Head of caudate nucleus (tissue), 42 donors: Measurements from ENCODE around the gene PRELID1.
"Not testable (repeated sequence)": the region's sequence is repeated elsewhere in the genome, so short reads cannot be mapped to it uniquely, and the experiment has no call there.

Experiments used
- DNase-seq, 42 donors: peaks; one replicate each; pipeline versions ENCODE4 v3.0.0 to v3.0.0-alpha.2; 2020 to 2021; ENCODE audit warnings: mixed read lengths in 7 of 42
- intact Hi-C: fragments of 100-400 bp; cut with DNase I; formaldehyde crosslinking; loops from one replicate; pipeline ENCODE4 v1.15.0; 2022

The PRELID1 gene, protein sequence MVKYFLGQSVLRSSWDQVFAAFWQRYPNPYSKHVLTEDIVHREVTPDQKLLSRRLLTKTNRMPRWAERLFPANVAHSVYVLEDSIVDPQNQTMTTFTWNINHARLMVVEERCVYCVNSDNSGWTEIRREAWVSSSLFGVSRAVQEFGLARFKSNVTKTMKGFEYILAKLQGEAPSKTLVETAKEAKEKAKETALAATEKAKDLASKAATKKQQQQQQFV

DNA sequence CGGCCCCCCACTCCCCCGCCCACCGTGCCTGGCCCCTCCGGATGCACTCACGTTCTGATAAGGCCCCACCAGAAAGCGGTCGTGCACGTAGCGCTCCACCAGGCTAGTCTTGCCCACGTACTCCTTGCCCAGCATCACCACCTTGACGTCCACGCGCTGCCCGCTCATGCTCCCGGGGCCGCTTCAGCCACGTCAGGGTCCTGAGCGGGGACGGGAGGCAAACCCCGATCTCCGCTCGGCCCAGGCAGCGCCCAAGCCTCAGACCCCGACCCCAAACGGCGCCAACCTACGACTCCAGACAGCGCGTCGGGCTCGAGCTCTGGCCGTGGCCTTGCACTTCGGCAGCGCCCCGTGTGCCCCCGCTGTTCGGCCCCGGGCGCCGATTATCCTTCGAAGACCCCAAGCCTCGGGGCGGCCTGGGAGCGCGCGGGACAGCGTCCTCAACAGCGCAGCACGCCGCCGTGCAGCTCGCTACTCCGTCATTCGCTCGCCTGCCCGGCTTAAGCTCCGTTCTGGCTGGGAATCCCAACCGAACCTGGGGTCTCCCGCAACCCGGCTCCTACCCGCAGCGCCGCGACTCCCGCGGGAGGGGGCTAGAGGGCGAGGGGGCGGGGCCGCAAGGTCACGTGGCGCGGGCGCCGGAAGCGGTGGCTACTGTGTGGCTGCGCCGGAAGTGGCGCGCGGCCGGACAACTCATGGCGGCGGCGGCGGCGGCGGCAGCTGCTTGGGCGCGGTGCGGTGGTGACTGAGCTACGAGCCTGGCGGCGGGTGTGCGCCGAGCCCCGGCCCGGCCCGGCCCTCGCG lies at the start of gene PRELID1, which contains the start of gene RAB24:
Gene PRELID1 (plus strand): TSS at position 679 of the 804 bp plus-strand sequence. CDS start 187 bp downstream, outside the sequence.
Gene RAB24 (minus strand): TSS at position 599 of the 804 bp plus-strand sequence. CDS start 431 bp downstream, at position 168.
- peak; percentile 76 to 97 (median 92) for DNase-seq
- intact Hi-C loops: loop anchor here (5.0 kb wide), 1 partner anchor 191 kb away; no protein-coding TSS in a partner anchor

DNA sequence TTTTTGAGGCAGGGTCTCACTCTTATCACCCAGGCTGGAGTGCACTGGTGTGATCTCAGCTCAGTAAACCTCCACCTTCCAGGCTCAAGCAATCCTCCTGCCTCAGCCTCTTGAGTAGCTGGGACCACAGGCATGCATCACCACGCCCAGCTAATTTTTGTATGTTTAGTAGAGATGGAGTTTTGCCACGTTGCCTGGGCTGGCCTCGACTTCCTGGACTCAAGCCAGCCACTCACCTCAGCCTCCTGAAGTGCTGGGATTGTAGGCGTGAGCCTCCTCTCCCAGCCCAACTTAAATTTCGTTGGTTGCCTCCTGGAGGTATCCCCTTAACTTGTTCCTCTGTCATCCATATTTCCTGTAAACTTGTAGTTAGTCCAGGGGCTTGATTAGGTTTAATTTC lies 47.3 kb upstream of the PRELID1 start:
- intact Hi-C loops: no loop called here
- DNase-seq: no peak

DNA sequence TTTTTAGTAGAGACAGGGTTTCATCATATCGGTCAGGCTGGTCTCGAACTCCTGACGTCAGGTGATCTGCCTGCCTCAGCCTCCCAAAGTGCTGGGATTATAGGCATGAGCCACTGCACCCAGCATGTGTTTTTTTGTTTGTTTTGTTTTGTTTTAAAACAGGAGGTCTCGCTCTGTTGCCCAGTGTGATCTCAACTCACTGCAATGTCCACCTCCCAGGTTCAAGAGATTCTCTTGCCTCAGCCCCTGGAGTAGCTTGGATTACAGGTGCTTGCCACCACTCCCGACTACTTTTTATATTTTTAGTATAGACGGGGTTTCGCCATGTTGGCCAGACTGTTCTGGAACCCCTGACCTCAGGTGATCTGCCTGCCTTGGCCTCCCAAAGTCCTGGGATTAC lies 44.9 kb upstream of the PRELID1 start:
- intact Hi-C loops, DNase-seq: not testable (repeated sequence)

DNA sequence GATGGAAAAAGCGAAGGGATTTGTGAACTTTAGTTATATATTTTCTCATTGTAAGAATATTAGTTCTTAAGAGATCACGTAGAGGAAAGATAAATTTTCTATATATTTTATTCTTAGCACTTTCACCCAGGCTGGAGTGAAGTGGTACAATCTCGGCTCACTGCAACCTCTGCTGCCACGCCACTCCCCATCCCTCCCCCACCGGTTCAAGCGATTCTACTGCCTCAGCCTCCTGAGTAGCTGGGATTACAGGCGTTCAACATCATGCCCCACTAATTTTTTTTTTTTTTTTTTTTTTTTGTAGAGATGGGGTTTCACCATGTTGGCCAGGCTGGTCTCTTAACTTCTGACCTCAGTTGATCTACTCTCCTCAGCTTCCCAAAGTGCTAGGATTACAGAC lies 42.6 kb upstream of the PRELID1 start:
- intact Hi-C loops: no loop called here
- DNase-seq: no peak

DNA sequence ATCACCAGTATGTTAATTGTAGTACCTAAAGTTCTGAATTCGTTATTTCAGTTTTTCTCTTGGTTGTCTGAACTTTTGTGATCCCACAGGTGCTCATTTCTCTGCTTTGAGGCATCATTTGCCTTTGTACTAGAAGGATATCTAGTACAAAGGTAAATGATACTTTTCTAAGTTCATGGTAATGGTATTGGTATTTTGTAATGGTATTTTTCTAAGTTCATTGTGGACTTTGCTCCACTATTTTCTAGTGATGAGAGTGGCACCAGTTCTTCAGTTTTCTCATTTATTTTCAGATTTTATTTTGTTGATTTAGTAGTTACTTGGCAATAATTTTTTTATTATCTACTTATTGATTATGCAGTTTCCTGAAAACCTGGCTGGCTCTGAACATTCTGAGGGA lies 42.1 kb upstream of the PRELID1 start:
- DNase-seq: no peak
- intact Hi-C loops: no loop called here

DNA sequence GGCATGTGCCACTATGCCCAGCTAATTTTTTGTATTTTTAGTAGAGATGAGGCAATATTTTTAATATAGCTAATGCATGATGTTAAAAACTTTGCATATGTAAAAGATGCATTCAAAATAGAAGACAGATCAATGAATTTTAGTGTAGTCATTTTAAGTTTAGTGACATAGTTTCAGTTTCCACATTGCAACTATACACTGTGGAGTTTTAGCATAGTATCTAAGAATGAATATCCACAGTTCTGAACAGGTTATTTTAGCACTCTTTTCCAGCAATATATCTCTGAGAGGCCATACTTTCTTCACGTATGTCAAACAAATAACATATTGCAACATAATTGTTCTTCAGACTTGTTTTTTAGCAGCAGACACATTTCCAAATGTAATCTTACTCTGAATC lies 39.4 kb upstream of the PRELID1 start:
- no peak for DNase-seq
- intact Hi-C loops: no loop called here

DNA sequence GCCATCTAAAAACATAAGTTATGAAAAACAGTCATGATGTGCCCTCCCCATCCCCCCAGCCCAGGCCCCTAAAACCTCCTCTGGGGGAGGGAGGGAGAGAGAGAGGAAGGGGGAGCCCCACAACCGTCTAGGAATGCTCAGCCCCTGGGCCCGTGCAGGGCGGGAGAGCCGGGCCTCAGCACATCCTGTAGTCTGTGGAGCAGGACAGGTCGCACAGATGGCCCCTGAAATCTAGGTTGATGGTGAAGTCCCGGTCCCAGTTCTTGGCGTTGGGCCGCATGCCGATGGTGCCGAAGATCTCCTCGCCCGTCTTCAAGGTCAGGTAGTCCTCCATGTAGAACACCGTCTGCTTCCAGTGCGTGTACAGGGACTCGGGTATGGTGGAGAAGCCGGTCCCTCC lies 38.2 kb upstream of the PRELID1 start:
- intact Hi-C loops: no loop called here
- no peak for DNase-seq

DNA sequence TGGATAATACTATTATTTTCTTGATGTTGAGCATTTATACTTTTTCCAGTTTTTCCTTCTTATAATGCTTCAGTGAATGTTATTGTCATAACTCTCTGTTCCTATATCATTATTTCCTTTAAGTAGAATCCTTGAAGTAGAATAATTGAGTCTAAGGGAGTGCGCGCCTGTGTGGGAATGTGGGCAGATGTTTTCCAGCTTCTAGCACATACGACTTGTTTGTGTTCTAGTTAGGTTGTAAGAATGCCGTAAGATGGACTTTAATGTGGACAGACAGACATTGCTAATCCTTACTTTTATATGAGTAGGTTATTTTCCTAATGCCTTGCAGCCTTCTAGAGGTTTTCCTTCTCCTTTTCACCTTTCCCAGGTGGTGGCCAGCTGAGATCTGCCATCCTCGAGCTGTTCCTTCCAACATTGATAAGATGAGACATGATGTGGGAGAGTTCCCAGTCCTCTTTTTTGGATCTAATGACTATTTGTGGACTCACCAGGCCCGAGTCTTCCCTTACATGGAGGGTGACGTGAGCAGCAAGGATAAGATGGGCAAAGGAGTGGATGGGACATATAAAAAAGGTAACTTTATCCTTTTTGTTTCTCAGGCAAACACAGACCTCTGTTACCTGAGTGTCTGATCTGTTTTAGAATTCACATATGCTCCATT lies 34.2 kb upstream of the PRELID1 start:
- DNase-seq: no peak
- intact Hi-C loops: no loop called here

DNA sequence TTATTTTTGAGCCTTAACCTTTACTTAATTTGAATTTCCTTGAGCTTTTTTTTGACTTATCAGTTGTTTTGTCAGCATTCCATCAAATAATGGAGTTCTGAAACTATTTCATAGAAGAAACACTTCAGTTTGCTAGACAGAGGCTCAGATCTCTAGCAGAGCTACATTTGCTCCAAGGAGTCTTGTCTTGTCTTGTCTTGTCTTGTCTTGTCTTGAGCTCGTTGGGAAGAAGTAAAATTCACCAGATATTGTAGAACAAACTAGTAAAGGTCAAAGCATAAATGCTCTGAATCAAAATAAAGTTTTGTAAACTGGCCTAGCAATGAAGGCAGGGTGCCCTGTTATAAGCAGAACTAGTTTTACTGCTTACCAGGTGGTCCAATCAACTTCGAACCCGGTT lies 33.6 kb upstream of the PRELID1 start:
- DNase-seq: no peak
- intact Hi-C loops: no loop called here

DNA sequence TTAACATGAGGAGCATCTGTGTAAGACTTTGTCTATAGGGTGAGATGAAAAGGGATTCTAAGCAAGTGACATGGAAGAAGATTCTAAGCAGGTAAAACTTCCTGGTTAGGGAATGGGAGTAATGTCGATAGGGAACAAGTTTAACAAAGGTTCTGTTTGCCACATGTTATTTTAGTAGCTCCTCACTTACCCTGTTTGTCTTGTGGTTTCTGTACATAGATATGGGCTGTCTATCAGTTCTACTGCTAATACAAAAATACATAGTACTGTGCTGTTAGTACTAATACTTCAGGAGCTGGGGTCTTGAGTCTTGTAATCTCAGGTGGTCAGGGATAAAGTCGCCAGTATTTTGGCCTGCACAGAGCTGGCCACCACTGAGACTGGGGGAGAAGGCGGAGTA lies 32.9 kb upstream of the PRELID1 start:
- intact Hi-C loops: no loop called here
- DNase-seq: no peak

DNA sequence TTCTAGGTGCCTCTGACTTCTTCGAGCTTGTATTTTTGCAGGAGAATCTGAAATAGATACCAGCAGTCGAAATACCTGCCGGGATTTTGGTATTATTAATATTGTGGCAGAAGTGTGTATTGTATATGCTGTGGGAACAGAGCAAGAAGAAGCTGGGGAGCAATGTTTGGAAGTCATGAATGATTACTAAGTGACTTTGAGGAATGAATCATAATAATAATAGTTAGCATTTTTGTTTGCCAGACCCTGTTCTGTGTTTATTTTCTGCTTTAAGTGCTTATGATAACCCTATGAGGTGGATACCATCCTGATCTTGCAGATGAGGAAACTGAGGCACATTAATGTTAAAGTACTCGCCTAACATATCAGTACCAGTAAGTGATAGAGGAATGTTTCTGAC lies 32.5 kb upstream of the PRELID1 start:
- DNase-seq: no peak
- intact Hi-C loops: no loop called here

DNA sequence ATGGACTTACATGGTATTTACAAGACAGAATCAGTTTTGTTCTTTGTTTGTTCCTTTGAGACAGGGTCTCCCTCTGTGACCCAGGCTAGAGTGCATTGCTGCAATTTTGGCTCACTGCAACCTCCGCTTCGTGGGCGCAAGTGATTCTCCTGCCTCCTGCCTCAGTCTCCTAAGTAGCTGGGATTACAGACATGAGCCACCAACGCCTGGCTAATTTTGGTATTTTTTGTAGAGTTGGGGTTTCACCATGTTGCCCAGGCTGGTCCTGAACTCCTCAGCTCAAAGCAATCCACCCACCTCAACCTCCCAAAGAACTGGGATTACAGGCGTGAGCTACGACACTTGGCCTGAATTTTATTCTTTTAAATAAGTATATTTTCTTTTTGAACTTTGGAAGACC lies 27.7 kb upstream of the PRELID1 start:
- intact Hi-C loops: no loop called here
- DNase-seq: peak in 25 of 42 donors; percentile 12 to 77 (median 41)

DNA sequence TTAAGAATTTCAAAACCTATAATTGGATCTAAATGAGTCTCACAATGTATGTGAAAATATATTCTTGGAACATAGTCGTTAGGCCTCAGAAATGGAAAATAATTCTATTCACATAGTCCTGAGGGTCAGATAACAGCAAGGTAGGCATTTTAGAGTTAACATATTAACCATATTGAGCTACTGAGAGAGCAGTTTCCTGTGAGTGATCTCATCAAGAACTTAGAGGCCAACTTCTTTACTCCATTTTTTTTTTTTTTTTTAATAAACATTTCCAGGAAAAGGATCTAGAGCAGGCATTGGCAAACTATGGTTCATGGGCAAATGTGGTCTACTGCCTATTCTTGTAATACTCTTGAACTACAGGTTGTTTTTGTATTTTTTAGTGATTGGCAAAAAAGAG lies 26.7 kb upstream of the PRELID1 start:
- no peak for DNase-seq
- intact Hi-C loops: no loop called here

DNA sequence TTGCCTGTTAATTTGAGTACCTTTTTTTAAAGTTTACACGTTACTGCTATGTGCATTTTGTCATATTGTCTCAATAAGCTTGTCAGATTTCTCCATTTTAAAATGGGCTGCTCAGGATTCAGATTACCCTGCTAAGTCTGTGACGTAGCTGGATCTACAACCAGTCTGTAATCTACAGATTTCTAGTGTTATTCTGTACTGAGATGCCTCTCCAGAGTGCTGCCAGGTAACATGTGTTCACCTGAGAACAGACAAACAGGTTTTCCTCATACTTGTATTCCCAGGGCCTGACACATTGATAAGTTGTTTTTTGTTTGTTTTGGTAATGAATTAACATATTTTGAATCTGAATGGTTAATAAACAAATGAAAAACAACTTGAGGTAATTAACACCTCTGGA lies 15.4 kb upstream of the PRELID1 start:
- intact Hi-C loops: no loop called here
- no peak for DNase-seq

DNA sequence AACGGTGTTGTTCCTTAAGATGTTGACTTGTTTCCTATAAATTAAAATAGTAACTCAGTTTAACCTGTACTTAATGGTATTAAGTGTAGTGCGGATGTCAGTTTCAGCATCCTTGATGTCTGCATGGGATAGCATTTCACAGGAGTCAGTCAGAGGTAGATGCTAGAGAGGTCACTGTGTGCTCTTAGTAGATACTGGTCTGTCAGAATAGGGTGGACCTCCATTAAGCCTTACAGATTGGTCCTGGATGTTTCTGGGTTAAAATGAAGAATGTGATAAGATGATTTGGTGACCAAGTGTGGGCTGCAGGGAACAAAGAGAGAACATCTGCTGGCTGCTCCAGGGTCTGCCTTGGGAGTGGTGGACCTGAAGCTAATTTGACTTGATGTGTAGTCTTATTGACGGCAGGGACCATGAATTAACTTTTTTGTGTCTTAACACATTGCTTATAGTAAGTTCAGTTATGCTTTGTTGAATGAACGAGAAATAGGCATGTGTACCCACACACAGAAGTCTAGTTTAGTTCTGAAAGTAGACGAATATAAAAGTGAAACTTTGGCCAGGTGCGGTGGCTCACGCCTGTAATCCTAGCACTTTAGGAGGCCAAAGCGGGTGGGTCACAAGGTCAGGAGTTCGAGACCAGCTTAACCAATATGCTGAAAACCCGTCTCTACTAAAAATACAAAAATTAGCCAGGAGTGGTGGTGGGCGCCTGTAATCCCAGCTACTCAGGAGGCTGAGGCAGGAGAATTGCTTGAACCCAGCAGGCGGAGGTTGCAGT lies 12.6 kb upstream of the PRELID1 start:
- intact Hi-C loops: no loop called here
- DNase-seq: peak in 1 of 42 donors; percentile 21

DNA sequence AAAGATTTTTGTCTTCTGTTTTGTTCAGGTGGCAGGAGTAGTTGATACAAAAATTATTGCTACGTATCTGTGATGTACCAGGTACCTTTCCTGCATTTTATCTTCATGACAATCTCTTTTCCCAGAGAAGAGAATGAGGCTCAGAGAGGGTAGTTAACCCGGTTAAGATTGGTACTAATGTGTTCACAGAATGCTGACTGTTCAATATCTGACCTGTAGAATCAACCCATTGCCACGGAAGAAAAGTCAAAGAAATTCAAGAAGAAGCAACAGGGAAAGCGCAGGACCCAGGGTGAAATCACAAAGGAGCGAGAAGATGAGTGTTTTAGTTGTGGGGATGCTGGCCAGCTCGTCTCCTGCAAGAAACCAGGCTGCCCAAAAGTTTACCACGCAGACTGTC lies 11.9 kb upstream of the PRELID1 start:
- DNase-seq: peak in 1 of 42 donors; percentile 18
- intact Hi-C loops: no loop called here

DNA sequence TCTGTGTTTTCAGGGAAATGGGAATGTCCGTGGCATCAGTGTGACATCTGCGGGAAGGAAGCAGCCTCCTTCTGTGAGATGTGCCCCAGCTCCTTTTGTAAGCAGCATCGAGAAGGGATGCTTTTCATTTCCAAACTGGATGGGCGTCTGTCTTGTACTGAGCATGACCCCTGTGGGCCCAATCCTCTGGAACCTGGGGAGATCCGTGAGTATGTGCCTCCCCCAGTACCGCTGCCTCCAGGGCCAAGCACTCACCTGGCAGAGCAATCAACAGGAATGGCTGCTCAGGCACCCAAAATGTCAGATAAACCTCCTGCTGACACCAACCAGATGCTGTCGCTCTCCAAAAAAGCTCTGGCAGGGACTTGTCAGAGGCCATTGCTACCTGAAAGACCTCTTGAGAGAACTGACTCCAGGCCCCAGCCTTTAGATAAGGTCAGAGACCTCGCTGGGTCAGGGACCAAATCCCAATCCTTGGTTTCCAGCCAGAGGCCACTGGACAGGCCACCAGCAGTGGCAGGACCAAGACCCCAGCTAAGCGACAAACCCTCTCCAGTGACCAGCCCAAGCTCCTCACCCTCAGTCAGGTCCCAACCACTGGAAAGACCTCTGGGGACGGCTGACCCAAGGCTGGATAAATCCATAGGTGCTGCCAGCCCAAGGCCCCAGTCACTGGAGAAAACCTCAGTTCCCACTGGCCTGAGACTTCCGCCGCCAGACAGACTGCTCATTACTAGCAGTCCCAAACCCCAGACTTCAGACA lies 9.6 kb upstream of the PRELID1 start:
- intact Hi-C loops: no loop called here
- peak in 1 of 42 donors; percentile 29 for DNase-seq

DNA sequence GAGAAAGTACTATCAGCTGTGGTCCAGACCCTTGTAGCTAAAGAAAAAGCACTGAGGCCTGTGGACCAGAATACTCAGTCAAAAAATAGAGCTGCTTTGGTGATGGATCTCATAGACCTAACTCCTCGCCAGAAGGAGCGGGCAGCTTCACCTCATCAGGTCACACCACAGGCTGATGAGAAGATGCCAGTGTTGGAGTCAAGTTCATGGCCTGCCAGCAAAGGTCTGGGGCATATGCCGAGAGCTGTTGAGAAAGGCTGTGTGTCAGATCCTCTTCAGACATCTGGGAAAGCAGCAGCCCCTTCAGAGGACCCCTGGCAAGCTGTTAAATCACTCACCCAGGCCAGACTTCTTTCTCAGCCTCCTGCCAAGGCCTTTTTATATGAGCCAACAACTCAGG lies 9.0 kb upstream of the PRELID1 start:
- intact Hi-C loops: no loop called here
- no peak for DNase-seq

DNA sequence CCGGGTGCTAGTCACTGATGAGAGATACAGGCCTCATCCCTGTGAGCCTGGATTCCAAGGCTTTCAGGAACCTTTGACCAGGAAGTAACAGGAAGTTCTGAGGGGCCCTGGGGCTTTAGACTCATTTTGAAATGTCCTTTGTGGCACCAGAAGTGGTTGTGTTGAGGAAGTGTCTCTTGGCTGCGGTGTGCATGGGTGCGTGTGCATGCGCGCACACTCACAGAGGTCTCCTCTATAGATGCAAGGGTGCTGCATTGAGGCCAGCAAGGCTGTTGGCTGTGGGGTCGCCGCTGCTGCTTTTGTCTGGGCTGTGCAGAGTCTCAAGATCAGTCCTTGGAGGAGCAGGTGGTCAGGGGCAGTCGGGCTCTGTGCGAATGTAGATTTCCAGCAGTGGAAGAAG lies 7.7 kb upstream of the PRELID1 start:
- intact Hi-C loops: no loop called here
- DNase-seq: no peak
